Measurements from ENCODE around the gene PNRC2.
"Not testable (repeated sequence)": the region's sequence is repeated elsewhere in the genome, so short reads cannot be mapped to it uniquely, and the experiment has no call there.

- not testable (repeated sequence) for TF ChIP-seq CTCF (IDR thresholded peaks at IDR 0.05; ENCODE audit: low read depth, low read length, missing input control); TAF1 (conservative IDR thresholded peaks at IDR 0.05); SP1 (IDR thresholded peaks at IDR 0.05); YY1 (IDR thresholded peaks at IDR 0.05); EGR1 (IDR thresholded peaks at IDR 0.05; ENCODE audit: low read depth in 2 of 2); GABPA (IDR thresholded peaks at IDR 0.05 in 1 of 2, conservative IDR thresholded peaks at IDR 0.05 in 1 of 2); ZBTB33 (IDR thresholded peaks at IDR 0.05)
- TF ChIP-seq, protein P1, sequence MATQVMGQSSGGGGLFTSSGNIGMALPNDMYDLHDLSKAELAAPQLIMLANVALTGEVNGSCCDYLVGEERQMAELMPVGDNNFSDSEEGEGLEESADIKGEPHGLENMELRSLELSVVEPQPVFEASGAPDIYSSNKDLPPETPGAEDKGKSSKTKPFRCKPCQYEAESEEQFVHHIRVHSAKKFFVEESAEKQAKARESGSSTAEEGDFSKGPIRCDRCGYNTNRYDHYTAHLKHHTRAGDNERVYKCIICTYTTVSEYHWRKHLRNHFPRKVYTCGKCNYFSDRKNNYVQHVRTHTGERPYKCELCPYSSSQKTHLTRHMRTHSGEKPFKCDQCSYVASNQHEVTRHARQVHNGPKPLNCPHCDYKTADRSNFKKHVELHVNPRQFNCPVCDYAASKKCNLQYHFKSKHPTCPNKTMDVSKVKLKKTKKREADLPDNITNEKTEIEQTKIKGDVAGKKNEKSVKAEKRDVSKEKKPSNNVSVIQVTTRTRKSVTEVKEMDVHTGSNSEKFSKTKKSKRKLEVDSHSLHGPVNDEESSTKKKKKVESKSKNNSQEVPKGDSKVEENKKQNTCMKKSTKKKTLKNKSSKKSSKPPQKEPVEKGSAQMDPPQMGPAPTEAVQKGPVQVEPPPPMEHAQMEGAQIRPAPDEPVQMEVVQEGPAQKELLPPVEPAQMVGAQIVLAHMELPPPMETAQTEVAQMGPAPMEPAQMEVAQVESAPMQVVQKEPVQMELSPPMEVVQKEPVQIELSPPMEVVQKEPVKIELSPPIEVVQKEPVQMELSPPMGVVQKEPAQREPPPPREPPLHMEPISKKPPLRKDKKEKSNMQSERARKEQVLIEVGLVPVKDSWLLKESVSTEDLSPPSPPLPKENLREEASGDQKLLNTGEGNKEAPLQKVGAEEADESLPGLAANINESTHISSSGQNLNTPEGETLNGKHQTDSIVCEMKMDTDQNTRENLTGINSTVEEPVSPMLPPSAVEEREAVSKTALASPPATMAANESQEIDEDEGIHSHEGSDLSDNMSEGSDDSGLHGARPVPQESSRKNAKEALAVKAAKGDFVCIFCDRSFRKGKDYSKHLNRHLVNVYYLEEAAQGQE (IDR thresholded peaks at IDR 0.05) = not testable (repeated sequence)
- TF ChIP-seq, protein P2, sequence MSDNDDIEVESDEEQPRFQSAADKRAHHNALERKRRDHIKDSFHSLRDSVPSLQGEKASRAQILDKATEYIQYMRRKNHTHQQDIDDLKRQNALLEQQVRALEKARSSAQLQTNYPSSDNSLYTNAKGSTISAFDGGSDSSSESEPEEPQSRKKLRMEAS (IDR thresholded peaks at IDR 0.05) = not testable (repeated sequence)
Observed at GRCh38 chr1:24008574-24009184, 49.1 kb downstream of the PNRC2 start.
